ENCODE results near the gene DGKE. TPM values are rescaled to one million over a fixed set of nuclear protein-coding genes. Genes with fewer than 3 reads are reported as not detected.
A peak's percentile ranks its signal among the peaks of the same experiment; 100 is the strongest.

The DGKE gene
- total and polyA plus RNA-seq, 2 of the 13 experiments (the other 11 are each of a cell fraction or from before 2014, with no cell fraction given) = 3.2 to 5.3 TPM

DNA sequence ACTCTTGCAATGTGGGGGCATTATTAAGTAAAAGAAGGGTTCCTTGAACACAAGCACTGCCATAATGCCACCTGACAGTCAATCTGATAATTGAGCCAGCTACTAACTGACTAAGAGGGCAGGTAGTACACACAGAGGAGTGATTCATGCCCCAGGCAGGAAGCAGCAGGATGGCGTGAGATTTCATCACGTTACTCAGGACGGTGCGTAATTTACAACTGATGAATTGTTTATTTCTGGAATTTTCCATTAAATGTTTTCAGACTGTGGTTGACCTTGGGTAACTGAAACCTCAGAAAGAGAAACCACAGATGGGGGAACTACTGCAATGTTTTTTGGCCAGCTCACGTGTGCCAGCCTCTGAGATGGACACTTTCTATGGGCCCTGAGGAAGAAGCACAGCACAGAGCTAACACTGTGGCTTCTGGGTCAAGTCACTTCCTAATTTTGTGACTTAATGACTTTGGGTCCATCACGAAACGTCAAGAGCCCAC is 46.9 kb upstream of the DGKE start (continued):
- TF ChIP-seq, protein P1, sequence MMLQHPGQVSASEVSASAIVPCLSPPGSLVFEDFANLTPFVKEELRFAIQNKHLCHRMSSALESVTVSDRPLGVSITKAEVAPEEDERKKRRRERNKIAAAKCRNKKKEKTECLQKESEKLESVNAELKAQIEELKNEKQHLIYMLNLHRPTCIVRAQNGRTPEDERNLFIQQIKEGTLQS (CRISPR knock-in tag; IDR thresholded peaks at IDR 0.05) = peak; percentile 69
- peak; percentile 68; the same call in 1 of the 2 replicates for TF ChIP-seq ZBTB21 (CRISPR knock-in tag; IDR thresholded peaks at IDR 0.05)
- TF ChIP-seq, protein P2, sequence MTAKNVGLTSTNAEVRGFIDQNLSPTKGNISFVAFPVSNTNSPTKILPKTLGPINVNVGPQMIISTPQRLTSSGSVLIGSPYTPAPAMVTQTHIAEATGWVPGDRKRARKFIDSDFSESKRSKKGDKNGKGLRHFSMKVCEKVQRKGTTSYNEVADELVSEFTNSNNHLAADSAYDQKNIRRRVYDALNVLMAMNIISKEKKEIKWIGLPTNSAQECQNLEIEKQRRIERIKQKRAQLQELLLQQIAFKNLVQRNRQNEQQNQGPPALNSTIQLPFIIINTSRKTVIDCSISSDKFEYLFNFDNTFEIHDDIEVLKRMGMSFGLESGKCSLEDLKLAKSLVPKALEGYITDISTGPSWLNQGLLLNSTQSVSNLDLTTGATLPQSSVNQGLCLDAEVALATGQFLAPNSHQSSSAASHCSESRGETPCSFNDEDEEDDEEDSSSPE (CRISPR knock-in tag; IDR thresholded peaks at IDR 0.05) = no peak

DNA sequence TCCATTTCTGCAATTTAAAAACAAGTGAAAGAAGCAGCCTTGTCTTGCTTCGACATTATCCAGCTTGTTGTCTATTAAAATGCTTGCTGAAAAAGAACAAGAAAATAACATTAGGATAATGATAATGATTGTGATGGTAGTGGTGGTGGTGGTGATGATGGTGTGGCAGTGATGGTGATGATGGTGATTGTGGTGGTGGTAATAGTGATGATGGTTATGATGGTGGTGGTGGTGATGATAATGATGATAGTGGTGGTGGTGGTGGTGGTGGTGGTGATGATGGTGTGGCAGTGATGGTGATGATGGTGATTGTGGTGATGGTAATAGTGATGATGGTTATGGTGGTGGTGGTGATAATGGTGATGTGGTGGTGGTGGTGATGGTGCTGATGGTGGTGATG is 41.7 kb upstream of the DGKE start:
- Histone ChIP-seq H4K20me1 (ENCODE audit: insufficient read depth, low read length) (no peaks in the 10 kb centered on the region), H3K27ac (ENCODE audit: extremely low read length, insufficient read depth, low read length) (no peak overlapping the region), H3K79me2 (ENCODE audit: insufficient read depth, low read length) (no peaks in the 10 kb centered on the region), H3K36me3 (replicated peaks in 1 of 2; ENCODE audit: control insufficient read depth in 1 of 2, insufficient read depth in 2 of 2, low read length in 2 of 2) (no peaks in the 10 kb centered on the region), H3K9ac (ENCODE audit: insufficient read depth, low read depth, low read length) (no peak overlapping the region), H3K4me2 (ENCODE audit: low read depth, low read length) (no peak overlapping the region), H2AFZ (ENCODE audit: low read length) (no peak overlapping the region), H3K4me1 (ENCODE audit: insufficient read depth, low read length) (peaks cover 4% of the 10 kb centered on the region), H3K27me3 (ENCODE audit: control insufficient read depth in 1 of 2, insufficient read depth in 2 of 2, low read length in 2 of 2) (peaks cover 0 to 16% of the 10 kb centered on the region in 2 experiments; a peak in 3 of 5 replicates), H3K9me3 (ENCODE audit: low read length) (no peaks in the 10 kb centered on the region), H3K4me3 (replicated peaks in 1 of 3; ENCODE audit: insufficient read depth in 1 of 3, low read depth in 2 of 3, low read length in 3 of 3) (no peak overlapping the region)
- in situ Hi-C loops (cut with HindIII; ENCODE audit: extremely low pct_ligation_motif_present, low pct_unique_long_range_greater_than_20kb) (no loop called here), intact Hi-C loops (cut with micrococcal nuclease; ENCODE audit: unreplicated experiment) (no loop called here)
- WGBS (ENCODE audit: low lambda C conversion rate) = 2% methylated on average over 1 of the region's 1 CpG
- POLR2A ChIA-PET = no interaction called here
- TF ChIP-seq RARG (CRISPR knock-in tag; IDR thresholded peaks at IDR 0.05; ENCODE audit: low read depth) (no peak), CBFB (CRISPR knock-in tag; IDR thresholded peaks at IDR 0.05) (no peak), CREB1 (IDR thresholded peaks at IDR 0.05) (peak; percentile 75), CREB1 (CRISPR knock-in tag; IDR thresholded peaks at IDR 0.05) (no peak), ARNT2 (CRISPR knock-in tag; IDR thresholded peaks at IDR 0.05; ENCODE audit: low read depth) (no peak), CBX2 (IDR thresholded peaks at IDR 0.05; ENCODE audit: low read depth, low read length) (no peak), CBX2 (CRISPR knock-in tag; IDR thresholded peaks at IDR 0.05; ENCODE audit: low read depth) (no peak)
- TF ChIP-seq, protein P3, sequence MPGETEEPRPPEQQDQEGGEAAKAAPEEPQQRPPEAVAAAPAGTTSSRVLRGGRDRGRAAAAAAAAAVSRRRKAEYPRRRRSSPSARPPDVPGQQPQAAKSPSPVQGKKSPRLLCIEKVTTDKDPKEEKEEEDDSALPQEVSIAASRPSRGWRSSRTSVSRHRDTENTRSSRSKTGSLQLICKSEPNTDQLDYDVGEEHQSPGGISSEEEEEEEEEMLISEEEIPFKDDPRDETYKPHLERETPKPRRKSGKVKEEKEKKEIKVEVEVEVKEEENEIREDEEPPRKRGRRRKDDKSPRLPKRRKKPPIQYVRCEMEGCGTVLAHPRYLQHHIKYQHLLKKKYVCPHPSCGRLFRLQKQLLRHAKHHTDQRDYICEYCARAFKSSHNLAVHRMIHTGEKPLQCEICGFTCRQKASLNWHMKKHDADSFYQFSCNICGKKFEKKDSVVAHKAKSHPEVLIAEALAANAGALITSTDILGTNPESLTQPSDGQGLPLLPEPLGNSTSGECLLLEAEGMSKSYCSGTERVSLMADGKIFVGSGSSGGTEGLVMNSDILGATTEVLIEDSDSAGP (CRISPR knock-in tag; IDR thresholded peaks at IDR 0.05; ENCODE audit: borderline replicate concordance) = no peak
- no peak for FAIRE-seq
- CTCF ChIA-PET (ENCODE audit: low intra/inter-chr PET ratio, low total read pairs) = no interaction called here
- BruUV-seq (replicated peaks) = no TSS peak
- ATAC-seq = no peak
- DNase-seq (ENCODE audit: low spot score) = no peak

Measured in HepG2 (cell line).